Epithelial cell of esophagus (primary cell): ENCODE results near the gene LACC1.

ENCODE experiments used
- DNase-seq: peaks from one replicate; pipeline ENCODE4 v3.0.0; 2010; ENCODE audit warnings: low read depth
- H3K4me3 ChIP-seq: 2 replicates; pipeline ENCODE4 v1.5.1; 2011; ENCODE audit warnings: mild to moderate bottlenecking, low read length, control low read depth
- CTCF ChIP-seq: IDR thresholded peaks from 2 replicates; pipeline ENCODE4 v1.5.1; 2011; ENCODE audit warnings: low read depth, mild to moderate bottlenecking, low read length, control low read depth, inconsistent platforms; ENCODE audit not compliant: insufficient read depth; ENCODE audit errors: missing control alignments

The LACC1 gene

DNA sequence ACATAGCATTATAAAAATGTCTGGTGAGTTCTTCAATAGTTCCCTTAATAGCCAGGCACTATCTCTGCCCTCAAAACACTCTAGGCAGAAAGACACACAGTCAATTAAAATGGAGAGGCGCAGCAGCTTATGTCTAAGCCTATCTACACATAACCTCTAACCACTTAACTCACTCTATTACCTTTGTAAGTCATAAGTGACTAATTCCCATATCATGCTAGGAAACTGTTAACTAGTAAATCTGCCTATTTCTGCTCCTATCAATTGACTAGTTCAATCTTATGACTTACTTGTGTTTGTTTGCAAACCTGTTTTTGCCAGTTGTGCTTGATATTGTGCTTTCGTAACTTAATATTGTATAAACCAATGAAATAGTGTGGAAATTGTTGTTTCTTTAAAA, 3.3 kb upstream of the LACC1 start:
- no peak for TF ChIP-seq CTCF
- no peak overlapping the region for H3K4me3 ChIP-seq

DNA sequence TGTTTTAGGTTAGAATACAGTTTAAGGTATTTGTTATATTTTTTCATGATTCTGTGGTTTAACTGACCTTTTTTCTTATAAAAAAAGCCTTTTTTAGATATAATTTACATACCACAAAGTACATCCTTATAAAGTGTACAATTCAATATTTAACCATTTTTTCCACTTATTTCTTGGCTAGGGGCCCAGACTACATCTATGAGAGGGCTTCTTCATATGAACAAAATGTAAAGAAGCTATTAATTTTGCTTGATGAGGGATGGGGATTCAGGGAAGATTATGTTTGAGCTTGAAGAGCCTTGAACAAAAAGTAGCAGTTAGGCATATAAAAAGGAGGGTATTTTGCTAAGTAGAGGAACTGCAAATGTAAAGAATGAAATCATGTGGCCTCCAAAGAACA, 2.4 kb upstream of the LACC1 start:
- TF ChIP-seq CTCF: no peak
- no peak for DNase-seq

More for the DNA sequence above, 3.3 kb upstream of the LACC1 start:
- DNase-seq: peak; percentile 59

GRCh38 chr13:43877766-43878165, 1.9 kb upstream of the LACC1 start:
- peak; percentile 14 for DNase-seq
- no peak overlapping the region for H3K4me3 ChIP-seq

More for the DNA sequence above, 2.4 kb upstream of the LACC1 start:
- H3K4me3 ChIP-seq: no peak overlapping the region

DNA sequence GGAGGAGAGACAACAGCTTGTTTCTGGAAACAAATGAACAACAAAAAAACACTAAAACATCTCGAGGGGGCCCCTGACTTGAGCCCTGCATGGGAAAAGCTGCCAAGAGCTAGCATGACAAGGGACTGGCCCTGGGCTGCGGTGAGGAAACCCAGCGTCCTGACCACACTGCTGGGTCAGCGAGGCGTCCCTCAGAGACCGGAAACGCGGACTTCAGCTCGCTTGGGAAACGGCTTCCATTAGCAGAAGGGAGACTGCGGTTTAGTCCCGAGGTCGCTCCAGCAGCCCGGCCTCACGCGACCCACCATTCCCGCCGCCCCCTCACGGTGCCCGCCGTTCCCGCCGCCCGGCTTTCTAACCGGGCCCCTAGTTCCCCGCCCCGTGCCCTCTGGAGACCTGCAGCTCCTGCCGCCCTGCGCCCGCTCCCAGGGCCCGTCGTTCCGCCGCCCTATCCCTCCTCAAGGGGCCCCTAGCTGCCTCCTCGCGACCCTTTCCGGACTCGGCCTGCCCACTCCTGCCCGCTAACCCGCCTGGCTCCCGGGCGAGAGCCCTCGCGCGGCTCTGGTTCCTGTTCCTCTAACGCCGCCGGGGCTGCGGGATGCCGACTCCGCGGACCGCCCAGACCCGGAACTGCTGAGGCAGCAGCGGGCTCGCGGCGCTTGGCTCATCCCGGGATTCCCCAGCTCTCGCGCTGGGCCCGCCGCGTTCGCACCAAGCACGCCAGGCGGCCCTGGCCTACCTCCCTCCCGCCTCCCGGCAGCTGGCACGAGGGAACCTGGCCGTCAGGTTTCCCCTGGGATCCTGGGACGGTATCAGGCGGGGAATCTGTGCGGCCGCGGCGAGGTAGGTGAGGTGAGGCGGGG, 581 bp upstream of the LACC1 start, which contains the start of gene CCDC122:
CCDC122 (minus strand) TSS at position 849 of the 863 bp plus-strand sequence. CDS start 10,364 bp downstream, outside the sequence.
- no peak for TF ChIP-seq CTCF
- DNase-seq: peak; percentile 93

More at GRCh38 chr13:43877766-43878165, 1.9 kb upstream of the LACC1 start:
- TF ChIP-seq CTCF: no peak

DNA sequence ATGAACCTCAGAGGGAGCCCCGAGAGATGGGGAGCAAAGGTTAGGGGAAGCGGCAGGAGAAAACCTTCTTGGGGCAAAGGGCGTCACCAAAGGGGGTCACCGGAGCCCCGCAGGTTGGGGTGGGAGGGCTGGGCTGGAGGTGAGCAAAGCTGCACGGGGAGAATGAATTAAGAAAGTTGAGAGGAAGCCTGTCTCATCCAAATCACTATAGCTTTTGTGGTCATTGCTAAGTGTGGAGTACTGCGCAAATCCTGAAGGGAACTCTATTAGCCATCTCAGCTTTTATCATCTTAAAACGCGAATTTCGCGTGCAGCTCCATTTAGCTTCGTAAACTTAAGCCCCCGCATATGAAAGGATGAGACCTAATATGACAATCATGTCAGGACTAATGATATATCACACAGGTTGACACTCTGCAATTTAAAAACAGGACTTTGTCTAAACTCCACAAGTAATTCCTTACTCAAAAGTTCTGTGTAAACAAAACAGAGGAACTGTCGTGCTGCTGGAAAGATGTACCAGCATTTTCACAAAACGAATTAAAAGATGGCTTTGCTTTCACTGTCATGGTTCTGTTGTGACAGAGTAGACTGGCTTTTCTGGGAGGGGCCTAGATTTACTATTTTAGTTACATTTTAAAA, 631 bp downstream of the LACC1 start:
- peak; percentile 10 for DNase-seq
- no peak for TF ChIP-seq CTCF
- peak overlapping the region; percentile 78 for H3K4me3 ChIP-seq

More for the DNA sequence above, 581 bp upstream of the LACC1 start, which contains the start of gene CCDC122:
- H3K4me3 ChIP-seq: peak within 1 kb of the TSS; percentile 78

DNA sequence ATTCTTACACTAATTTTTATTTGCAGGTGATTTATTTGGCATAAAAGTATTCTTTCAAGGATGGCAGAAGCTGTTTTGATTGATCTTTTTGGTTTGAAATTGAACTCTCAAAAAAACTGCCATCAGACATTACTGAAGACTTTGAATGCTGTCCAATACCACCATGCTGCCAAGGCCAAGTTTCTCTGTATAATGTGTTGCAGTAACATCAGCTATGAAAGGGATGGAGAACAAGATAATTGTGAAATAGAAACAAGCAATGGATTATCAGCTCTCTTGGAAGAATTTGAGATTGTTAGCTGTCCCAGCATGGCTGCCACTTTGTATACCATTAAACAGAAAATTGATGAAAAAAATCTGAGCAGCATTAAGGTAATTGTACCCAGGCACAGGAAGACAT, 1.2 kb downstream of the LACC1 start:
- peak; percentile 5 for DNase-seq
- no peak for TF ChIP-seq CTCF

DNA sequence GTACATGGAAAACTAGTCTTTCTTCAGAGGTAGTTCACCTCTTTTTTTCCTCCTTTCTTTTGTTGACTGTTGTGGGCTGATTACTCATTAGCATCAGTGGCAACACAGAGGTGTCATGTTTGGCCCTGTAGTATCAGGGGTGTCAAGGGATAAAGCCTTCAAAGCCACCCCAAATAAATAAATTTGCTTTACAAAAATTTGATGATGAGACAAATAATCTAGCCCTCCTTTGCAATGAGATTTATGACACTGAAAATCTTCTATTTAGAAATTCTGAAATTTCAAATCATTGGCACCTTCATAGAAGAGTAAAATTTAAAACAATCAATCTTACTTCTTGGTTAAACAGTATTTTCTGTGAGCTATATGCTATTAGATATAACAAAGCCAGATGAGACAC, 1.9 kb downstream of the LACC1 start:
- peak; percentile 7 for DNase-seq
- no peak overlapping the region for H3K4me3 ChIP-seq
- TF ChIP-seq CTCF: no peak

More for the DNA sequence above, 1.2 kb downstream of the LACC1 start:
- peak overlapping the region; percentile 78 for H3K4me3 ChIP-seq
